Gastrocnemius medialis (tissue), 4 donors: ENCODE data around the gene LRP4.

Source experiments
- CTCF ChIP-seq, 5 experiments: fragments of 450-650 bp in 3 of 5; fragments of 200-600 bp in 2 of 5; sonication (generic) in 2 of 5; IDR thresholded peaks in 4 of 5; conservative IDR thresholded peaks in 1 of 5; 1 replicate in 4 of 5; 2 replicates in 1 of 5; pipeline ENCODE4 v1.5.1; 2016 to 2019; ENCODE audit warnings: antibody characterized with exemption in 5 of 5, mild to moderate bottlenecking in 3 of 5, moderate library complexity in 3 of 5
- POLR2A ChIP-seq, 2 donors: fragments of 450-650 bp; IDR thresholded peaks; one replicate each; pipeline ENCODE4 v1.6.1; 2017; ENCODE audit warnings: antibody characterized with exemption in 2 of 2, mild to moderate bottlenecking in 2 of 2, moderate library complexity in 2 of 2

- TF ChIP-seq CTCF (IDR thresholded peaks at IDR 0.05 in 4 of 5, conservative IDR thresholded peaks at IDR 0.05 in 1 of 5) (no peak), POLR2A (IDR thresholded peaks at IDR 0.05) (no peak)
These were observed 81.5 kb downstream of the LRP4 start for GRCh38 chr11:46836870-46837269.
